ENCODE results near the gene TBCEL.
A peak's percentile ranks its signal among the peaks of the same experiment; 100 is the strongest.

TBCEL gene

DNA sequence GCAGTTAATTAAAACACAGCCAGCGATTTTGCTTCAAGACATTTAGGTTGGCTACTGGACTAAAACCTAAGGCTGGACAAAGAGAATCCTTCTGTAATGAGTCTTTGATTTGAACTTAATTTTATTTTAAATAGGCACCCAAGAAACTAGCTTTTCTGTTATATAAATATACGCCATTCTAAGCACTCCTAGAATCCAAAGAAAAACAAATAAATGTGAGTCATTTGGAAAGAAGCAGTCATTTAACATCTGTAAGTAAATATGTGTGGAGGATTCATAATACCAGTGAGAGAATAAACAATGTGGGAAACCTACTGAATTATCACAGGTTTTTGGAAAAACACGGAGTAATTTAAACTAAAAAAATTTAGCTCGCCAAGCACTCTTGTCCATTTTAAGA is 76.0 kb downstream of the TBCEL start:
- no peak overlapping the region for H3K4me3 ChIP-seq (ENCODE audit: low read depth, low read length)
- no peak for DNase-seq (ENCODE audit: low read depth)
- no peak for TF ChIP-seq CTCF (IDR thresholded peaks at IDR 0.05; ENCODE audit: low read depth, low read length, missing control alignments)

DNA sequence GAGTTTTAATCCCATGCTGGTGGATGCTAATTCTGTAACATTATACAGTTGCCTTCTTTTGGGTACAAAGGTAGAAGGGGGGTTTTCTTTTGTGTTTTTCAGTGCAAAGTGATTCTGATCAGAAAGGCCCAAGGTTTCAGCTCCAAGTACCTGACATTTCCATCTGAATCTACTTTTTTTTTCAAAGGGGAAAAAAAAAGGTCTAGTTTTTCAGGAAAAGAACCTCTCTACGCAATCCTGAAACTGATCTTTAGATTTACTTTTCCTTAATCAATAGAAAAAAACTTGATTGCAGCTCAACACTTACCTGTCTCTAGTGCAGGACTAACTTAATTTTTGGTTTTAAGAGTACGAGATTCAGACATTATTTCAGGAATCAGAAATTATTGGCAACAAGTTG is 77.0 kb downstream of the TBCEL start, which contains the start of gene TECTA:
Gene TECTA (plus strand): TSS at position 301 of the 400 bp plus-strand sequence. CDS start 1,423 bp downstream, outside the sequence.
- no peak within 1 kb of the TSS for H3K4me3 ChIP-seq (ENCODE audit: low read depth, low read length)
- no peak for DNase-seq (ENCODE audit: low read depth)
- no peak for TF ChIP-seq CTCF (IDR thresholded peaks at IDR 0.05; ENCODE audit: low read depth, low read length, missing control alignments)

- H3K4me3 ChIP-seq (ENCODE audit: low read depth, low read length) = no peak overlapping the region
- DNase-seq (ENCODE audit: low read depth) = no peak
- TF ChIP-seq CTCF (IDR thresholded peaks at IDR 0.05; ENCODE audit: low read depth, low read length, missing control alignments) = peak; percentile 42
Observed at GRCh38 chr11:121104312-121104762, 80.4 kb downstream of the TBCEL start.

- DNase-seq (ENCODE audit: low read depth) = no peak
- TF ChIP-seq CTCF (IDR thresholded peaks at IDR 0.05; ENCODE audit: low read depth, low read length, missing control alignments) = no peak
- H3K4me3 ChIP-seq (ENCODE audit: low read depth, low read length) = no peak overlapping the region
Observed at GRCh38 chr11:121105063-121105480, 81.2 kb downstream of the TBCEL start.

- DNase-seq (ENCODE audit: low read depth) = no peak
- TF ChIP-seq CTCF (IDR thresholded peaks at IDR 0.05; ENCODE audit: low read depth, low read length, missing control alignments) = no peak
Observed at GRCh38 chr11:121105481-121106195, 81.7 kb downstream of the TBCEL start.

GRCh38 chr11:121106812-121107211 is 82.9 kb downstream of the TBCEL start:
- no peak for TF ChIP-seq CTCF (IDR thresholded peaks at IDR 0.05; ENCODE audit: low read depth, low read length, missing control alignments)
- H3K4me3 ChIP-seq (ENCODE audit: low read depth, low read length) = no peak overlapping the region
- DNase-seq (ENCODE audit: low read depth) = no peak

More at GRCh38 chr11:121105481-121106195, 81.7 kb downstream of the TBCEL start:
- no peak overlapping the region for H3K4me3 ChIP-seq (ENCODE audit: low read depth, low read length)

DNA sequence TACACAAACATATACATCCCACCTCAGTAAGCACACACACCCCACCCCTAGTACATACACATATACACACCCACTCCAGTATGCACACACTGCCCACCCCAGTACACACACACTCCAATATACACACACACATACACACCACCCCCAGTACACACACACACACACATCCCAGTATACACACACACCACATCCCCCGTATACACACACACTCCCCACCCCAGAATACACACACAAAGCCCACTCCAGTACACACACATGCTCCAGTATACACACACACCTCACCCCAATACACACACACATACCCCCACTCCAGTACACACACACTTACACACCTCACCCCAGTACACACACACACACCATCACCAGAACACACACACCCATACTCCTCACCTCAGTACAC is 84.5 kb downstream of the TBCEL start:
- H3K4me3 ChIP-seq (ENCODE audit: low read depth, low read length) = no peak overlapping the region
- DNase-seq (ENCODE audit: low read depth) = no peak
- no peak for TF ChIP-seq CTCF (IDR thresholded peaks at IDR 0.05; ENCODE audit: low read depth, low read length, missing control alignments)
